ENCODE data around the gene CHORDC1.
"Not testable (repeated sequence)": the region's sequence is repeated elsewhere in the genome, so short reads cannot be mapped to it uniquely, and the experiment has no call there.

CHORDC1 gene

DNA sequence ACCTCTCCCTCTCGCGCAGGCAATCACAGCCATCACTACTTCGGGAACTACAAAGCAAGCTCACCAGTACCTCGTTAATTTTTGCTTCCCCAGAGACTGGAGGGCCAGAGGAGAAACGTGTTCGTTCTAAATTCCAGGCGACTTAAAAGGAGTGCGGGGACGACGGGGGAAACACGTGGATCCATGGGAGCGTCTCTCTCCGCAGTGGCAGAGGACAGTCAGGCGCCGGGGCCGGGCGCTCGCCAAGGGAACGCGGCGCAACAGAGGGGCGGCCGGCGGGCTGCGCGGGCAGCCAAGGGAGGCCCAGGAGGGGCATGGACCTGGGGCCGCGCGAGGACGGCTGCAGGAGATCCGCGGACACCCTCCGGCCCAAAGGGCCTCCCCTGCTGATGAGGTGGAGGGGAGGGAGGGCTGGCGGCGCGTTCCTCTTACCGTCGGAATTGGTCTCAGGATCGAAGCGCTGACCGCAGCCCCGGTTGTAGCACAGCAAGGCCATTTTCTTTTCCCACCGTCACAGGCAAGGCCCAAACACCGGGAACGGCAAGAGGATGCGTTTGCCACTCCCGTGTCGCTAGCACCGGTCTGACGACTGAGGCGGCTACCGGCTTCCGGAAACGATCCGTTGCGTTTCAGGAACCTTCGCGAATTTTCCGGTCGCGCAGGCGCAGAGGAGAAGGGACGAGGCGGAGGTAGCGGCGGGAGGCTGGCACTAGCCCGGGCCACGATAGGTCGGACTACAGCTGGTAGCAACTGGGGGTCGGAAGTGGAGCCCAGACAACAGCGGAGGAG lies at the start of gene CHORDC1:
Gene CHORDC1 (minus strand): TSS at position 591 of the 789 bp plus-strand sequence. CDS start 95 bp downstream, at position 496.
- in situ Hi-C loops (cut with MboI; ENCODE audit: low sequenced_read_pairs): no loop called here

- in situ Hi-C loops (cut with MboI; ENCODE audit: low sequenced_read_pairs): no loop called here
Observed at GRCh38 chr11:90257158-90257525, 34.3 kb upstream of the CHORDC1 start.

DNA sequence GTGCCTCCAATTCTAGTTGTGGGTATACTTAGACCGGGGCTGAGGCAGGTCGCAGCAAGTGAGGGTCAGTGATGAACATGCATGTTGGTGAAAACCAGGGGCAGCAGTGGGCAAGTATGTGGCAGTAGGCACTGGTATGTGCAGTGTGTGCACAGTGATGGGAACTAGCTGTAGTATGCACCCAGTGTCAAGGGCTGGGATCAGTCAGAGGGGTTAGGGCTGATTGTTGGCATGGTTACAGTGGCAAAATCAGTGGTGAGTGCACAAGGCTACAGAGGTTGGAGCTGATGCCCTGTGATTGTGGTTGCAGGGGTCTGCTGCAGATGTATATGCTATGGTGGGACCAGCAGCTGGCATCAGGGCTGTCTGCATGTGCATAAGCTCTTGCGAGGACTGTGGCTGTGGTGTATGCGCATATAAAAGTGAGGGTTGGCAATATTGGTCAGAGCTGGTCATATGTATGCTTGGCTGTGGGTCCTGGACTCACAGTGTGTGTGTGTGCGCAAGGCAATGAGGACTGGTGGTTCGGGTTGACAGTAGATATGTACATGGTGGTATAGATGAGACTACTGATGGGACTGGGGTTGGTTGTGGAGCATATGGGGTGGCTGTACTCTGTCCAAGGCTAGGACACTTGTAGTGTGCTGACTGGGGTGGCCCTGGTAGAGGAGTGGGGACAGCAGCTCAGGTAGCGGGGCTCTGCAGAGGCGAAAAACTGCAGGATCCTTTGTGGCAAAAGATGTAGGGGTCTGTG lies 33.7 kb upstream of the CHORDC1 start:
- in situ Hi-C loops (cut with MboI; ENCODE audit: low sequenced_read_pairs): no loop called here

DNA sequence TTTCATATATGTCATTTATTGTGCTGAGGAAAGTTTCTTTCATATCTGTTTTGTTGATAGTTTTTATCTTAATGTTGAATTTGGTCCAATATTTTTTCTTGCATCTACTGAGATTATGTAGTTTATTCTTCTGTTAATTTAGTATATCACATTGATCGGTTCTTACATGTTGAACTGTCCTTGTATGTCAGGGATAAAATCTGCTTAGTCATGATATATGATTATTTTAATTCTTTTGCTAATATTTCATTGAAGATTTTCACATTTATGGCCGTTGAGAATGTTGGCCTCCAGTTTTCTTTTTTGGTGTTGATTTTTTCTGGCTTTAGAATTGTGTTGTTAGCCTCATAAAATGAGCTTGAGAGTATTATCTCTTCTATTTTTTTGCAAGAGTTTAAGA lies 31.2 kb upstream of the CHORDC1 start:
- in situ Hi-C loops (cut with MboI; ENCODE audit: low sequenced_read_pairs): no loop called here

DNA sequence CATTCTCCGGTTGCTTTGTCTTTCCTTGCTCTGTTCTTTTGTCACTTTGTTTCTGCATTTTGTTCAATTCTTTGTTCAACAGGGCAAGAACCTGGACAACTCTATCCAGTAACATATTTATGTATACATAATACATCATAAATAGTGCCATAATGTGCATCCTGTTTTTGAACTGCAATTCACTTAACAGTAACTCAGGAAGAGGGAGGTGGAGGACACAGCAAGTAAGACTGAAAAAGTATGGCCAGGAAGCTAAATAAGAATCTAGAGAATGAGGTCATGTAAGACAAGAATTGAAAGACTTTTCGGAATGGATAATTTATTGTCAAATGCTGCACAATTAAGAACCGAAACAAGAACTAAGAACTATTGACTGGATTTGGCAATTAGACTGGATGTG lies 29.2 kb upstream of the CHORDC1 start:
- in situ Hi-C loops (cut with MboI; ENCODE audit: low sequenced_read_pairs): no loop called here

- in situ Hi-C loops (cut with MboI; ENCODE audit: low sequenced_read_pairs): no loop called here
Observed at GRCh38 chr11:90251599-90251998, 28.8 kb upstream of the CHORDC1 start.

DNA sequence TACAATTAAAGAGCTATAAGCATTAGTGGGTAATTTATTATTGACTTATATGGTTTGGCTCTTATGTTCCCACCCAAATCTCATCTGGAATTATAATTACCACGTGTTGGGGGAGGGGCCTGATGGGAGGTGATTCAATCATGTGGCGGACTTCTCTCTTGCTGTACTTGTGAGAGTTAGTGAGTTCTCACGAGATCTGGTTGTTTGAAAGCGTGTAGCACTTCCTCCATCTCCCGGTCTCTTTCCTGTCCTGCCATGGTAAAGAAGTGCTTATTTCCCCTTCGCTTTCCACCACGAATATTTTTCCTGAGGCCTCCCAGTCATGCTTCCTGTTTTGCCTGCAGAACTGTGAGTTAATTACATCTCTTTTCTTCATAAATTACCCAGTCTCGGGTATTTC lies 28.1 kb upstream of the CHORDC1 start:
- in situ Hi-C loops (cut with MboI; ENCODE audit: low sequenced_read_pairs): no loop called here

DNA sequence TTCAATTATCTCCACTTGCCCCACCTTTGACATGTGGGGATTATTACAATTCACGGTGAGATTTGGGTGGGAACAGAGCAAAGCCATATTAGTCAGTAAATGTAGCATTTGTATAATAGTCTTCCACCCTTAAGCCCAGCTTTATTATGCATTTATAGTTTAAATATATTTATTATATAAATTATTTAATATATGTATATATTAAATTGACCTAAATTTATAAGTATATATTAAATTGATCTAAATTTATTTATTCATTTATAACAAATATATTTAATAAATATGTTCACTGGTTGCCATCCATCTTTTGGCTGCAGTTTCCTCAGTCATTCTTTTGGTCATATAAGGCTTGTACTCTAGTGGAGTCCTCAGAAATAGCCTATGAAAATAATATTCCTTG lies 23.6 kb upstream of the CHORDC1 start:
- in situ Hi-C loops (cut with MboI; ENCODE audit: low sequenced_read_pairs): no loop called here

DNA sequence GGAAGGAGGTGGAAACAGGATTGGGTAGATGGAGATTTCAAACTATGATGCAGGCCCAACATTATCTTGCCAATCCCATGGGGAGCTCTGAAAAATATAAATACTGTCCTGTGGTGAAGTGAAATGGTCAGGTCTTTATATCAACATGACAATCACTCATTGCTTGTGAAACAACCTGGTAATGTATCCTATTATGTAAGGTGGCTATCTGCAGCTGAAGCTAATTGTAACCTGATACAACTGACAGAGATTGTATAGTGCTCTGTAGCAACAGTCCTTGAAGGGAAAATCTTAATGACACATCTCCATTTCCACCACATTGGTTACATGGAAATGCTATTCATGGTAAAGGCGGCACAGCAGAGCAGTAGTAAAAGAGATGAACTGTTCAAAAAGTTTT lies 20.7 kb upstream of the CHORDC1 start:
- in situ Hi-C loops (cut with MboI; ENCODE audit: low sequenced_read_pairs): no loop called here

DNA sequence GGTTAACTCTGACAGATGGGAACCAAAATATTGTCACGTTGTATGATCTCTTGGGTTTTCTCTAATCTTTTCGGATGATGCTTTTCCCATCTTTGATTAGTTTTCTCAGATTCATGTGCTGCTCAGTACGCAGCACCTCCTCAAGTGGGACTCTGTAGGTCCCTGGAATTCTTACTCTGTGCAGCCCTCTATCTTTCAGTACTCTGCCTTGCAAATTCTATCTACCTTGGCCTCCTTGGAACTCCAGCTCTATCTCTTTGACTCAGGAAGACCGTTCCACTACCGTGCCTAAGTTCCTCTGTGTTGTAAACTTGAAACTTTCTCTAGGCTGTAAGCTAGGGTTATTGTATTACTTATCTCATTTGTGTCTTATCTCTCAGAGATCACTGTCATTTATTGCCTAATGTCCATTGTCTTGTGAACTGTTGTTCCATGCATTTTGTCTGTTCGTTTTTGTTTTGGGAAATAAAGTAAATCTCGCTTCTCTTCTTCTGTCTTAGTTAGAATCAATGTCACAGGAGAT lies 20.1 kb upstream of the CHORDC1 start:
- in situ Hi-C loops (cut with MboI; ENCODE audit: low sequenced_read_pairs): no loop called here

- in situ Hi-C loops (cut with MboI; ENCODE audit: low sequenced_read_pairs): no loop called here
Observed at GRCh38 chr11:90241414-90241813, 18.6 kb upstream of the CHORDC1 start.

DNA sequence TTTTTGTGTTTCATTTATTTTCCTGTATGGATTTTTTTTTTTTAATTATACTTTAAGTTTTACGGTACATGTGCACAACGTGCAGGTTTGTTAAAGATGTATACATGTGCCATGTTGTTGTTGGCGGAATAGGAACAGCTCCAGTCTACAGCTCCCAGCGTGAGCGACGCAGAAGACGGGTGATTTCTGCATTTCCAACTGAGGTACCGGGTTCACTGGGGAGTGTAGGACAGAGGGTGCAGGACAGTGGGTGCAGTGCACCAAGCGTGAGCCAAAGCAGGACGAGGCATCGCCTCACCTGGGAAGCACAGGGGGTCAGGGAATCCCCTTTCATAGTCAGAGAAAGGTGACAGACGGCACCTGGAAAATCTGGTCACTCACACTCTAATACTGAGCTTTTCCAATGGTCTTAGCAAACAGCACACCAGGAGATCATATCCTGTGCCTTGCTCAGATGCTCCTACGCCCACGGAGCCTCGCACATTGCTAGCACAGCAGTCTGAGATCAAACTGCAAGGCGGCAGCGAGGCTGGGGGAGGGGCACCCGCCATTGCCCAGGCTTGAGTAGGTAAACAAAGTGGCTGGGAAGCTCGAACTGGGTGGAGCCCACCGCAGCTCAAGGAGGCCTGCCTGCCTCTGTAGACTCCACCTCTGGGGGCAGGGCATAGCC lies 17.3 kb upstream of the CHORDC1 start:
- in situ Hi-C loops (cut with MboI; ENCODE audit: low sequenced_read_pairs): not testable (repeated sequence)

- in situ Hi-C loops (cut with MboI; ENCODE audit: low sequenced_read_pairs): no loop called here
Observed at GRCh38 chr11:90237004-90237403, 14.2 kb upstream of the CHORDC1 start.

DNA sequence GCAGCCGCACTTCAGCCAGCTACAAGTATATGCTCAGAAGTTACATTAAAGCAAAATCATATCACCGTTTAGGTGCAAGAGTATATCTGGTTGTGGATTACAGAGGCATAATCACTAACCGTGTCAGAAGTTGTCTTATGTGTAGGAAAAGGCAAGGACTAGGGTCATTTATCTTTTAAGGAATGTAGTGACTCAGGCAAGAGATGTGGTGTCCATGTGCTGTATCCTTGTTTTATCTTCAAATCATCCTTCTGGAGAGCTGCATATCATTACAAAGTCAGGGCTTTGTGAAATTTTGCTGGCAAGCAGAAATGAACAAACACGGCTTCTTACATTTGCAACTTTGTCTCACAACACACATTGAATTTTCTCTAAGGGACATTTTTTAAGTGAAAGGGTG lies 12.7 kb upstream of the CHORDC1 start:
- in situ Hi-C loops (cut with MboI; ENCODE audit: low sequenced_read_pairs): no loop called here

- in situ Hi-C loops (cut with MboI; ENCODE audit: low sequenced_read_pairs): no loop called here
Observed at GRCh38 chr11:90234977-90235376, 12.1 kb upstream of the CHORDC1 start.

DNA sequence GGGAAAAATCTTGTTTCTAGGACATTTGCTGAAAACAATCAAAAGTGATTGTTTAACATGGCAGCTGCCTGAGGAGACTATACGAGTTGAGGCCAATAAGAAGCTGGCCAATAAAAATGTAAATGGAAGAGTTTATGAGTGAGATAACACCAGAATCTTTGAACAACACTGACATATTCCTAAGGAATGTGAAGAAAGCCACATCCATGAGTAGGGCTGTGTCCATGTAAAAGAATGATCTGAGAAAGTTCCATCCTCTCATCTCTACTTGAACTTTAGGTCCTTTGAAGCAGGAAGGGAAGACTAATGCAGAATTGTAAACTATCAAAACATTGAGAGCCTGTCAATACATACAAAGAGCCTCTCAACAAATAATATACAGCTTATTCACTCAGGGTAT lies 6.9 kb upstream of the CHORDC1 start:
- in situ Hi-C loops (cut with MboI; ENCODE audit: low sequenced_read_pairs): no loop called here

GRCh38 chr11:90228056-90228455 lies 5.2 kb upstream of the CHORDC1 start:
- in situ Hi-C loops (cut with MboI; ENCODE audit: low sequenced_read_pairs): no loop called here

DNA sequence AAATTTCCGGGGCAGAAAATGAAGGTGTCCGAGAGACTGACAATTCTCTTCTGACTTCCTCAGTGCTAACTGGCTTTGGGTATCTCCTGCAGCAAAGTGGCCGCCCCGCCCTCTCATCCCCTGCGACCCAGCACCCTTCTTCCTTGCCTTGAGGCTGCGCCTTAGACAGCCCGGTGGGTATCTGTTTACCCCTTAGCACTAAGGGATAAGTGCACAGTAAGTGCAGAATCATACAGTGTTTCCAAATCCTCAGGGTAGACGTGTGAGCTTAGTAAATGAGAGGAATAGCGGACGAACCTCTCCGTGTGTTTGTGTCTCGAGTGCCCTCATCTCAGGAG lies 368 bp upstream of the CHORDC1 start:
- in situ Hi-C loops (cut with MboI; ENCODE audit: low sequenced_read_pairs): no loop called here

DNA sequence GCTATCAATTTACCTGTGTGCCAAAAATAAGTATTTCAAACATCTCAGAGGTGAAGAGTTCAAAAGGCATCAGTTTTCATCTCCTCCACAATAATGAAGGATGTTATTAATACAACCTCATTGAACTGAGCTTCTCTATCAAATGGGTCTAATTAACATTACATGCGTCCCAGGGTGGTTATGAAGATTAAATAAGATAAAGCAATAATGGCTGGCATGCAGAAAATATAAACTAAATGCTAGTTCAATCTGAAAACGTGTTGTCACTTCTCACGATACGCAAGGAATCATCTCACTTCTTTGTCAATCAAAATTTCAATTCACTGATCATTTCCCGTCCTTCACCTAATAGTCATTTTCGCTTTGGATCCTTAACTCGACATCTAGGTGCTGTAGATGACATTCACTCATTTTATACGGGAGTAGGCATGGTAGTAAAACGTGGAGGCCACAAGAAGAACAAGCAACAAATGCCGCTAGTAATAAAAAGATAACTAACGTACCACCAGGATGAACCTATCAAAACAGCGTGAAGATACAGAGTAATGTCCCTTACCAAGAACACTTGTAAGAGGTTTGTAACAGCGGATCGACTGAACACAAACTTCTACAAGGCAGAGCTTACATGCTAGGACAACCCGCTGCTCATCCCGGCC lies 918 bp downstream of the CHORDC1 start:
- in situ Hi-C loops (cut with MboI; ENCODE audit: low sequenced_read_pairs): no loop called here

DNA sequence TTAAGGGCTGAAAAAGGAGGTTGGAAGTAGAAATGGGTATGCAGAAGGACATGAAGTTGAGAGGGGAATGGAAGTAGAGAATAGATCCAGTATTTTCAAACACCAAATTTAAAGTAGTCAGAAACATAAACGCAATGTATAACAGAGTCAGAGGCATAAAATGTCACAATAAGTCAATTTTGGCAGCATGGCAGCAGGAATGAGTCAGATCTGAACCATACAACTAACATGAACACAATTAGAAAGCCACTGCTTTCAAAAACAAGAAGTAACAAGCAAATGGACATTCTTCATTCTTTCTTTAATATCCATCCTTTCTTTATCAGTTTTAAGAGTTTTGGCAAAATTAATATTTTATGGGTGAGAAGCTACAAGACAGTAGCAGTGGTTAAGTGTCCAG lies 2.5 kb downstream of the CHORDC1 start:
- in situ Hi-C loops (cut with MboI; ENCODE audit: low sequenced_read_pairs): no loop called here

- in situ Hi-C loops (cut with MboI; ENCODE audit: low sequenced_read_pairs): no loop called here
Observed at GRCh38 chr11:90219438-90219837, 3.4 kb downstream of the CHORDC1 start.

Data from HL-60/S4 treated with phorbol 12-myristate 13-acetate at 8.2 ng/mL for 4 days and 3 days (cell line).